Brain microvascular endothelial cell (primary cell): ENCODE results near the gene EEA1.
"Not testable (repeated sequence)": the region's sequence is repeated elsewhere in the genome, so short reads cannot be mapped to it uniquely, and the experiment has no call there.

Experiments used
- DNase-seq: peaks from one replicate; pipeline ENCODE4 v3.0.0-alpha.2; 2020
- H3K27ac ChIP-seq: fragments of 250-450 bp; sonication (Bioruptor Pico); 2 replicates; pipeline ENCODE4 v1.5.1; 2020; ENCODE audit warnings: mild to moderate bottlenecking, moderate library complexity
- H3K27me3 ChIP-seq: fragments of 250-450 bp; sonication (Bioruptor Pico); replicated peaks from 2 replicates; pipeline ENCODE4 v1.5.1; 2020; ENCODE audit warnings: mild to moderate bottlenecking
- H3K36me3 ChIP-seq: fragments of 250-450 bp; sonication (Bioruptor Pico); replicated peaks from 2 replicates; pipeline ENCODE4 v1.5.1; 2020; ENCODE audit warnings: mild to moderate bottlenecking
- H3K4me3 ChIP-seq: 2 replicates; pipeline ENCODE4 v1.5.1; 2011; ENCODE audit warnings: low read depth, mild to moderate bottlenecking, control low read depth, low read length, moderate library complexity
- in situ Hi-C: cut with HindIII; loops from 2 replicates; pipeline ENCODE4 v1.10.0; 2017; ENCODE audit warnings: low sequenced_read_pairs, low pct_ligation_motif_present
- TF ChIP-seq, protein P1 (sequence below): IDR thresholded peaks from 2 replicates; pipeline ENCODE4 v1.5.1; 2011; ENCODE audit warnings: low read depth, mild to moderate bottlenecking, moderate library complexity, low read length, control low read depth, inconsistent platforms; ENCODE audit errors: missing control alignments

Gene EEA1

DNA sequence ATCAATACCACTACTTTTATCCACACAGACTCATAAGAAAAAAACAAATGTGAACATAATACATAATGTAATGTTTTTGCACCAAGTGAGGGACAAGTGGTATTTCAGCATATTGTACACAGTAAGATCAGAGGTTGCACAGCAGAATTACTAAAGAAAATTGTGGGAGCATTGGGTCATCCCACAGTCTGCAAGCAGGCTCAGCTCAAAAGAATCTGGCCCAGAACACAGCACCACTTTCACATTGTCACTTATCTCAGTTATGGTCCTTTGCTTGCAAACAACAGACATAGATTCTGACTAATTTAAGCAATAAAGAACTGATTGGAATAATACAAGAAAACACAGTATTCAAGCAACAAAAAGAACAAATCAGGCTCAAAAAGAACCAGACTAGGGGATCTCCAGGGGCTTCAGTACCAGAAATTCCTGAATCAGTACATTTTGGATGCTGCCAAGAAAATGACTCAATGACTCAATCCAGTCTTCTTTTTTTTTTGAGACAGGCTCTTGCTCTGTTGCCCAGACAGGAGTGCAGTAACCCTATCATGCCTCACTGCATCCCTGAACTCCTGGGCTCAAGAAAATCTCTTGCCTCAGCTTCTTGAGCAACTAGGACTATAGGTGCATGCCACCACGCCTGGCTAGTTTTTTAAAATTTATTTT is 42.9 kb upstream of the EEA1 start:
- TF ChIP-seq, protein P1, sequence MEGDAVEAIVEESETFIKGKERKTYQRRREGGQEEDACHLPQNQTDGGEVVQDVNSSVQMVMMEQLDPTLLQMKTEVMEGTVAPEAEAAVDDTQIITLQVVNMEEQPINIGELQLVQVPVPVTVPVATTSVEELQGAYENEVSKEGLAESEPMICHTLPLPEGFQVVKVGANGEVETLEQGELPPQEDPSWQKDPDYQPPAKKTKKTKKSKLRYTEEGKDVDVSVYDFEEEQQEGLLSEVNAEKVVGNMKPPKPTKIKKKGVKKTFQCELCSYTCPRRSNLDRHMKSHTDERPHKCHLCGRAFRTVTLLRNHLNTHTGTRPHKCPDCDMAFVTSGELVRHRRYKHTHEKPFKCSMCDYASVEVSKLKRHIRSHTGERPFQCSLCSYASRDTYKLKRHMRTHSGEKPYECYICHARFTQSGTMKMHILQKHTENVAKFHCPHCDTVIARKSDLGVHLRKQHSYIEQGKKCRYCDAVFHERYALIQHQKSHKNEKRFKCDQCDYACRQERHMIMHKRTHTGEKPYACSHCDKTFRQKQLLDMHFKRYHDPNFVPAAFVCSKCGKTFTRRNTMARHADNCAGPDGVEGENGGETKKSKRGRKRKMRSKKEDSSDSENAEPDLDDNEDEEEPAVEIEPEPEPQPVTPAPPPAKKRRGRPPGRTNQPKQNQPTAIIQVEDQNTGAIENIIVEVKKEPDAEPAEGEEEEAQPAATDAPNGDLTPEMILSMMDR: no peak
- Histone ChIP-seq H3K27me3 (no peaks in the 10 kb centered on the region), H3K4me3 (no peak overlapping the region), H3K36me3 (no peaks in the 10 kb centered on the region), H3K27ac (peak overlapping the region; percentile 89)
- in situ Hi-C loops: no loop called here
- DNase-seq: peak; percentile 83

DNA sequence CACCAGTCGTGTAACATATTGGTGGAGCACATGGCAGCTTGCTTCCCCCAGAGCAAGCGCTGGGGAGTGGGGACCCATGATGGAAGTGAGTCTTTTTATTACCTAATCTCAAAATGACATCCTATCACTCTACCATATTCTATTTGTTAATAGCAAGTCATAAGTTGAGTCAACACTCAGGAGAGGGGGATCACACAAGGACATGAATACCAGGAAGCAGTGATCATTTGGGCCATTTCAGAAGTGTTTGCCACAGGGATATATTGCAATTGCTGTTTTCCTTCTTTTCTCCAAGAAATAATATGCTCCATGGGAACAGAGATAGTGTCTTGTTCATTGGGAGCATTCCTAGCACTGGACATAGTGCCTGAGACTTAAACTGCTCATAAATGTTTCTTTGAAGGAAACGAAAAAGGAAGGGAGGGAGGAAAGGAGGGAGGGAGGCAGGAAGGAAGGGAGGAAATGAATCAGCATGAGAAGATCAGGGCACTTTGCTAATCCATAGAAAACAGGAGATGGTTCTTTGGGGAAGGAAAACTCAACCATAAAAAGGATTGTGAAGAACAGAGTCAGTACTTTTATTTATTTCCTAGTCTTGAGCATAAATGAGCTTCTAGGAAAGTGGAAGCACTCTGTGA is 39.2 kb upstream of the EEA1 start:
- Histone ChIP-seq H3K27ac (no peak overlapping the region), H3K36me3 (no peaks in the 10 kb centered on the region), H3K27me3 (no peaks in the 10 kb centered on the region), H3K4me3 (no peak overlapping the region)
- in situ Hi-C loops: no loop called here
- DNase-seq: no peak
- TF ChIP-seq, protein P1: no peak

DNA sequence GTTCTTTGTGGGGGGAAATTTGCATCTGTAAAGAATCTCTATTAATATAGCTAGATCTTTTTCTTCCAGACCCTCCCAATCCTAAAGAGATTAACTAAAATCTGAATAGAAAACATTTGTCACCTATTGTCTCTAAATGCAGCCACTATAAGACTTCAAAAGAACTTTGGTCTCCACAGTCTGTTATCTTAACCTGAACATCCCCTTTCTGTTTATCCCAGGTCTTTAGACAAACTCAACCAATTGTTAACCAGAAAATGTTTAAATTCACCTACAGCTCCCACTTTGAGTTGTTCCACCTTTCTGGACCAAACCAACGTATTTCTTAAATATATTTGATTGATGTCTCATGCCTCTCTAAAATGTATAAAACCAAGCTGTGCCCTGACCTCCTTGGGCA is 35.3 kb upstream of the EEA1 start:
- H3K36me3 ChIP-seq, H3K27me3 ChIP-seq, H3K27ac ChIP-seq, in situ Hi-C loops, H3K4me3 ChIP-seq, DNase-seq: not testable (repeated sequence)

DNA sequence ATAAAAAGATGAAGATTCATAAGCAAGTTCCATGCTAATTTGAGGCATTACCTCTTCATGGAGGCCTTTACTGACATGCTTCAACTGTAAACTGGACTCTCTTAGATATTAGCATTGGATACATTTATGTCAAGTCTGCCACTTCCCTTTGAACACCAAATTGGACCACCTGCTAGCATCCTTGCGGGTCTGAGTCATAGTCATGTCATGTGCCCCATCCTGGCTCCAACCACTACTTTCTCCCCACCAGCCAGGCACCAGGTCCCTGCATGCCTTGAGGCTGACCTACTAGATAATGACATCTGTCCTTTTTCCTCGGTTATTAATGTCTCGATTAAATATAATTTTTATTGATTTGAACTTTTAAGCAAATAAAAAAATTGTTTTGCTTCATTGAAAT is 32.9 kb upstream of the EEA1 start:
- DNase-seq: peak; percentile 38
- TF ChIP-seq, protein P1: no peak
- Histone ChIP-seq H3K27ac (no peak overlapping the region), H3K36me3 (no peaks in the 10 kb centered on the region), H3K27me3 (no peaks in the 10 kb centered on the region), H3K4me3 (no peak overlapping the region)
- in situ Hi-C loops: no loop called here

DNA sequence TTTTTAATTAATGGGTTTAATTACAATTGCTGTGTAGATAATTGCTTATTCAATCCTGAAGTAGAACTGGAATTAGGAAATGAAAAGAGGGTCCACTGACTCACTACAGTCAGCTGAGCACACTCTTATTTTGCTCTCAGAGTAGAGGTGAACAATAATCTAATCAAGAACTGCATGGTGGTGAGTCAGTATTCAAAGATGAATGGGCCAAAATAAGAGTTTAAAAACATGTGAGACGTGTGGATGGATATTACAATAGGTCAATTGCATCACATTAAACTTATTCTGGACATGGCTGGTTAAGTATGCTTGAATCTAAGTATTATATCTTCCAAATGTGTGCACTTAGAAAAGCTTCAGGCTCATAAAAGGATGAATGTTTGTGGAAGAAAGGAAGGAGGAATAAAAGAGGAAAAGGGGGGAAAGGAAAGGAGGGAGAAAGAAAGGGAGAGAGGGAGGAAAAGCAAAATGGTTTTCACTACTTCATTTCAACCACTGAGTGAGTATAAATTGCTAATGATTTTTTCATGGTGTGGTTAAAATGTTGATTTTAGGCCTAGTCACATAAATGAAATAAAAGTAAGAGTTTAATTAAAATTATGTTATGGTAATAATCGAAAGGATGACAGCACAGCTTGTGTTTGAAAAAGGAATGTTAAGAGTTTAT is 27.0 kb upstream of the EEA1 start:
- Histone ChIP-seq H3K27ac (peak overlapping the region; percentile 73), H3K4me3 (no peak overlapping the region), H3K36me3 (no peaks in the 10 kb centered on the region), H3K27me3 (no peaks in the 10 kb centered on the region)
- in situ Hi-C loops: no loop called here
- peak; percentile 62 for DNase-seq
- TF ChIP-seq, protein P1: no peak

DNA sequence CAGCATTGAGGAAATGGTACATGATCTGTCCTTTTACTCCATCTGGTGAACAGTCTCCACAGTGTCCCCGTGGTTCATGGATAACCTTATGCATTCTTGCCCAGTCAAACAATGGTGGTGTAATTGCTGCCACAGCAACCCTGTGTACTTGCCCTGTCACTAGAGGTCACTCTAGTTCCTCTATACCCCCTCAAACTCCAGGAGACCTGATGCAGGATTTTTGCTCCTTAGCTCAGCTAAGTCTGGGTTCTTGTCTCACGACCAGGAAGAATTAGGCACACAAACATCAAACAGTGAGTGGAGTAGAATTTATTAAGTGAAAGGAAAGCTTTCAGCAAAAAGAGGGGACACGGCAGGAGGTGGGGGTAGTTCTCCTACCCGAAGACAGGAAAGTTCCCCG is 24.7 kb upstream of the EEA1 start:
- H3K27ac ChIP-seq: no peak overlapping the region
- TF ChIP-seq, protein P1: no peak
- in situ Hi-C loops: no loop called here
- H3K4me3 ChIP-seq: no peak overlapping the region
- H3K36me3 ChIP-seq: no peaks in the 10 kb centered on the region
- DNase-seq: no peak
- H3K27me3 ChIP-seq: no peaks in the 10 kb centered on the region
